Suprapubic skin (tissue), 4 donors: Measurements from ENCODE around the gene APPL1.

Experiments
- EP300 ChIP-seq: sonication (generic); formaldehyde crosslinking; IDR thresholded peaks from one replicate; pipeline ENCODE4 v1.6.1; 2017; ENCODE audit warnings: antibody characterized with exemption
- POLR2A ChIP-seq, 2 donors: fragments of 450-650 bp; IDR thresholded peaks; one replicate each; pipeline ENCODE4 v1.6.1; 2017; ENCODE audit warnings: antibody characterized with exemption in 2 of 2, mild to moderate bottlenecking in 2 of 2, moderate library complexity in 2 of 2
- POLR2AphosphoS5 ChIP-seq, 3 donors: sonication (generic); formaldehyde crosslinking; IDR thresholded peaks; one replicate each; pipeline ENCODE4 v1.6.1; 2017; ENCODE audit warnings: antibody characterized with exemption in 3 of 3
- TF ChIP-seq, protein P1 (sequence below), 2 donors: fragments of 200-600 bp in 1 of 2; fragments of 450-650 bp in 1 of 2; sonication (generic) in 1 of 2; IDR thresholded peaks; one replicate each; pipeline ENCODE4 v1.5.1; 2016 to 2019; ENCODE audit warnings: antibody characterized with exemption in 2 of 2, mild to moderate bottlenecking in 1 of 2, moderate library complexity in 1 of 2

- TF ChIP-seq, protein P1, sequence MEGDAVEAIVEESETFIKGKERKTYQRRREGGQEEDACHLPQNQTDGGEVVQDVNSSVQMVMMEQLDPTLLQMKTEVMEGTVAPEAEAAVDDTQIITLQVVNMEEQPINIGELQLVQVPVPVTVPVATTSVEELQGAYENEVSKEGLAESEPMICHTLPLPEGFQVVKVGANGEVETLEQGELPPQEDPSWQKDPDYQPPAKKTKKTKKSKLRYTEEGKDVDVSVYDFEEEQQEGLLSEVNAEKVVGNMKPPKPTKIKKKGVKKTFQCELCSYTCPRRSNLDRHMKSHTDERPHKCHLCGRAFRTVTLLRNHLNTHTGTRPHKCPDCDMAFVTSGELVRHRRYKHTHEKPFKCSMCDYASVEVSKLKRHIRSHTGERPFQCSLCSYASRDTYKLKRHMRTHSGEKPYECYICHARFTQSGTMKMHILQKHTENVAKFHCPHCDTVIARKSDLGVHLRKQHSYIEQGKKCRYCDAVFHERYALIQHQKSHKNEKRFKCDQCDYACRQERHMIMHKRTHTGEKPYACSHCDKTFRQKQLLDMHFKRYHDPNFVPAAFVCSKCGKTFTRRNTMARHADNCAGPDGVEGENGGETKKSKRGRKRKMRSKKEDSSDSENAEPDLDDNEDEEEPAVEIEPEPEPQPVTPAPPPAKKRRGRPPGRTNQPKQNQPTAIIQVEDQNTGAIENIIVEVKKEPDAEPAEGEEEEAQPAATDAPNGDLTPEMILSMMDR (IDR thresholded peaks at IDR 0.05): no peak
- TF ChIP-seq EP300: no peak
- no peak for TF ChIP-seq POLR2A (IDR thresholded peaks at IDR 0.05)
- no peak for TF ChIP-seq POLR2AphosphoS5 (IDR thresholded peaks at IDR 0.05)
Observed at GRCh38 chr3:57230006-57230405, 2.5 kb downstream of the APPL1 start.
